ENCODE measurements around the gene GPS1. TPM values are rescaled to one million over a fixed set of nuclear protein-coding genes. Genes with fewer than 3 reads are reported as not detected.

The GPS1 gene
- 85.8 TPM for total RNA-seq
- long read RNA-seq, transcript GPS1-202 (14 exons, 1,949 nt) = minor isoform, 6 of 583 reads
- long read RNA-seq, transcript GPS1-201 (13 exons, 1,842 nt) = minor isoform, 74 of 583 reads
- long read RNA-seq, transcript GPS1-208 (13 exons, 1,874 nt) = major isoform, 337 of 583 reads
- long read RNA-seq, transcript GPS1-226 (13 exons, 1,839 nt) = minor isoform, 63 of 583 reads
- long read RNA-seq, partial matches to known transcripts = 31 of 583 reads
- long read RNA-seq, other reads (novel, unspliced or antisense) = 63 of 583 reads

- no peak for DNase-seq (ENCODE audit: low spot score)
These were observed at the start of gene GPS1, which contains the start of gene RFNG for GRCh38 chr17:82051776-82052637. TSS of gene GPS1 (plus strand) at chr17:82051898. CDS start at chr17:82051932, 34 bp downstream. TSS of gene RFNG (minus strand) at chr17:82051811. CDS start at chr17:82051766, 45 bp downstream.

DNA sequence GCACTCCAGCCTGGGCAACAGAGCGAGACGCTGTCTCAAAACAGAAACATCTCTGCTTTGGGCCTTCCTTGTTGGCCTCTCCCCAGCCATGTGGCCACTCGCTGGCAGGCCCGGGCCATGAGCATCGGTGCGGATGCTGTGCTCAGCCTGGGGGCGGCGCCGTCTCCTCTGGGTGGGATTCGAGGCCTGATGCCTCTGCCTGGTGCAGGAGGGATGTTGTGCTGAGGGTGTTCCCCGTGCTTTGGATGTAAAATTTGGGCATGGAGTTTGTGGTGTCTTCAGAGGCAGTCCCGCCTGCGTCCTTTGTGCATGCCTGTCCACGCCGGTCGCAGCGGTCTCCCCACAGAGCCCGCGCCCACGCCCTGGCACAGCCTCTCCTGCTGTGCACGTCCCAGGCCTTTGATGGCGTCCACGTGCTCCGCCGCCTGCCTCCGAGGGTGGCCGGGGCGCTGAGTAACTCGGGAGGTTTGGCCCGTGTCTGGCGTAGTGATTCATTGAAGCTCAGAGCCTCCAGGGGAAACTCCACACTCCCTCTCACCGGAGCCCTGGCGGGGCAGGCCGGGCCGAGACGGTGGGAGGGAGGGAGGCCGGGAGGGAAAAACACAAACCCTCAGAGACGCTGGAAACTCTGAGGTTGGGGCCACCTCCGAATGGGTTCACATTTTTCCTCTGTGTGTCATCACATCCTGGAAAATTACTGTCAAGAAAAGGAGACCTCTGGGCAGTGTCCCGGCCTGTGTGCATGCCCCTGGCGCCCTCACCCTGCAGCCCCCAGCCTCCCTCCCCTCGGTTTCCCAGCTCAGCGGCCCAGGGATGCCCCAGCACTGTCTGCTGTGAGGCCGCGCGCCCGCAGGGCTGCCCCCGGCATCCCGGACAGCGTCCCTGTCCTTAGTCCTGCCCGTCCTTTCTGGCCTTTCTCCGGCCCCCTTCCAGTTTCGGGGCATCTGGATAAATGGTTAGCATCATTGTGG lies 48.0 kb upstream of the GPS1 start:
- DNase-seq (ENCODE audit: low spot score) = no peak

- no peak for DNase-seq (ENCODE audit: low spot score)
These were observed 46.9 kb upstream of the GPS1 start for GRCh38 chr17:82004517-82005455.

GRCh38 chr17:82005701-82006348 lies 45.9 kb upstream of the GPS1 start:
- DNase-seq (ENCODE audit: low spot score) = no peak

- DNase-seq (ENCODE audit: low spot score) = no peak
These were observed 45.0 kb upstream of the GPS1 start for GRCh38 chr17:82006468-82007227.

GRCh38 chr17:82007228-82007494 lies 44.5 kb upstream of the GPS1 start:
- DNase-seq (ENCODE audit: low spot score) = no peak

- no peak for DNase-seq (ENCODE audit: low spot score)
These were observed 44.0 kb upstream of the GPS1 start for GRCh38 chr17:82007495-82008257.

- no peak for DNase-seq (ENCODE audit: low spot score)
These were observed 43.3 kb upstream of the GPS1 start for GRCh38 chr17:82008258-82008940.

DNA sequence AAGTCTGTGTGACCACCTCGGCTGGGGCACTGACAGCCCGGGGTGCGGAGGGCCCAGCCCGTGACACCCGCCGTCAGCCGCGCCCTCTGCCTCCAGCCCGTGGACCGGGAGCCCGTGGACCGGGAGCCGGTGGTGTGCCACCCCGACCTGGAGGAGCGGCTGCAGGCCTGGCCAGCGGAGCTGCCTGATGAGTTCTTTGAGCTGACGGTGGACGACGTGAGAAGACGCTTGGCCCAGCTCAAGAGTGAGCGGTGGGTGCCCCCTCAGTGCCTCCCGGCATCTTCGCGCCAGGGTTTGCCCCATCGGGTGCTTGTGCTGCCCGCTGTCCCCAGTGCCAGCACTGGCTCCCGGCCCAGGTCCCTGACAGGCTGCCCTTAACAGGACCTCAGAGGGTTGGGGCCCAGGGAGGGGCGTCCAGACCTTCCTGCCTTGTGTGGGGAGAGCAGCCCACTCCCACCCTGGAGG lies 42.7 kb upstream of the GPS1 start:
- DNase-seq (ENCODE audit: low spot score) = no peak

DNA sequence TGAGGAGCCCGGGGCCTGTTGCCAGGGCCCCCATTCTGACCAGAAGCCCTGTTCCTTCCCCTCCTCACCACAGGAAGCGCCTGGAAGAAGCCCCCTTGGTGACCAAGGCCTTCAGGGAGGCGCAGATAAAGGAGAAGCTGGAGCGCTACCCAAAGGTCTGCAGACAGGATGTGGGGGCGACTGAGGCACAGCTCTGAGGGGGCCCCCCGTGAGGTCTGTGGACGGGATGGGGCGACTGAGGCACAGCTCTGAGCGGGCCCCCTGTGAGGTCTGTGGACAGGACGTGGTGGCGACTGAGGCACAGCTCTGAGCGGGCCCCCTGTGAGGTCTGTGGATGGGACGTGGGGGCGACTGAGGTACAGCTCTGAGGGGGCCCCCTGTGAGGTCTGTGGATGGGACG lies 42.3 kb upstream of the GPS1 start:
- DNase-seq (ENCODE audit: low spot score) = no peak

- DNase-seq (ENCODE audit: low spot score) = no peak
These were observed 40.8 kb upstream of the GPS1 start for GRCh38 chr17:82010575-82011525.

GRCh38 chr17:82011617-82012187 lies 40.0 kb upstream of the GPS1 start:
- no peak for DNase-seq (ENCODE audit: low spot score)

- no peak for DNase-seq (ENCODE audit: low spot score)
These were observed 39.4 kb upstream of the GPS1 start for GRCh38 chr17:82012261-82012639.

- no peak for DNase-seq (ENCODE audit: low spot score)
These were observed 38.9 kb upstream of the GPS1 start for GRCh38 chr17:82012640-82013295.

- DNase-seq (ENCODE audit: low spot score) = no peak
These were observed 38.4 kb upstream of the GPS1 start for GRCh38 chr17:82013341-82013740.

Data from mesenteric fat pad (tissue), 1 donor.